GM18520 (cell line): ENCODE results near the gene FBN1.

Experiments
- ATAC-seq: cut with Tn5 transposase; IDR thresholded peaks from one replicate; pipeline ENCODE4 v1.9.1; 2021; ENCODE audit not compliant: unreplicated experiment

Gene FBN1

GRCh38 chr15:48475600-48476395 is 169.7 kb downstream of the FBN1 start:
- ATAC-seq = no peak

- ATAC-seq = no peak
Measured at GRCh38 chr15:48473667-48474066, 171.8 kb downstream of the FBN1 start.

- ATAC-seq = no peak
Measured at GRCh38 chr15:48472756-48473155, 172.8 kb downstream of the FBN1 start.

- no peak for ATAC-seq
Measured at GRCh38 chr15:48471073-48471472, 174.4 kb downstream of the FBN1 start.

- ATAC-seq = no peak
Measured at GRCh38 chr15:48470096-48470495, 175.4 kb downstream of the FBN1 start.

- no peak for ATAC-seq
Measured at GRCh38 chr15:48469681-48470080, 175.8 kb downstream of the FBN1 start.

- no peak for ATAC-seq
Measured at GRCh38 chr15:48469271-48469670, 176.2 kb downstream of the FBN1 start.

- no peak for ATAC-seq
Measured at GRCh38 chr15:48467801-48468200, 177.7 kb downstream of the FBN1 start.

- ATAC-seq = no peak
Measured at GRCh38 chr15:48466820-48467219, 178.7 kb downstream of the FBN1 start.

- ATAC-seq = no peak
Measured at GRCh38 chr15:48466079-48466478, 179.4 kb downstream of the FBN1 start.

GRCh38 chr15:48465410-48465809 is 180.1 kb downstream of the FBN1 start:
- ATAC-seq = no peak

- ATAC-seq = no peak
Measured at GRCh38 chr15:48463366-48463880, 182.1 kb downstream of the FBN1 start.

- ATAC-seq = no peak
Measured at GRCh38 chr15:48462688-48463087, 182.8 kb downstream of the FBN1 start.

GRCh38 chr15:48459571-48460442 is 185.7 kb downstream of the FBN1 start:
- no peak for ATAC-seq

GRCh38 chr15:48458876-48459275 is 186.6 kb downstream of the FBN1 start:
- no peak for ATAC-seq

GRCh38 chr15:48456134-48456533 is 189.4 kb downstream of the FBN1 start:
- no peak for ATAC-seq

- no peak for ATAC-seq
Measured at GRCh38 chr15:48451736-48452135, 193.8 kb downstream of the FBN1 start.

- no peak for ATAC-seq
Measured at GRCh38 chr15:48451241-48451640, 194.3 kb downstream of the FBN1 start.

- ATAC-seq = no peak
Measured at GRCh38 chr15:48449734-48450133, 195.8 kb downstream of the FBN1 start.

GRCh38 chr15:48447657-48448056 is 197.9 kb downstream of the FBN1 start:
- ATAC-seq = no peak

- no peak for ATAC-seq
Measured at GRCh38 chr15:48447058-48447457, 198.5 kb downstream of the FBN1 start.

GRCh38 chr15:48442011-48442410 is 203.5 kb downstream of the FBN1 start:
- ATAC-seq = no peak
